SK-N-SH (cell line): Measurements from ENCODE around the gene TXNDC5. TPM values are rescaled to one million over a fixed set of nuclear protein-coding genes. Genes with fewer than 3 reads are reported as not detected.

ENCODE experiments used
- CTCF ChIA-PET: fragments of 300-600, 350-600 bp; formaldehyde crosslinking; extraction: SDS; loops from one replicate; lab custom pipeline; 2021; lab: Yijun Ruan, JAX
- POLR2A ChIA-PET: fragments of 350-600 bp; sonication (Branson Sonifier 250); formaldehyde crosslinking; extraction: SDS; loops from one replicate; lab custom pipeline; 2020; ENCODE audit warnings: antibody characterized with exemption, inconsistent platforms; lab: Yijun Ruan, JAX
- DNase-seq: peaks from one replicate; pipeline ENCODE4 v3.0.0; 2012
- H2AFZ ChIP-seq: fragments of 200-600 bp; sonication (generic); 2 replicates; pipeline ENCODE4 v1.8.1; 2016; ENCODE audit warnings: antibody characterized with exemption, mild to moderate bottlenecking, low read depth
- H3F3A ChIP-seq: fragments of 200-600 bp; sonication (generic); replicated peaks from 2 replicates; pipeline ENCODE3; 2016; ENCODE audit warnings: antibody characterized with exemption, mild to moderate bottlenecking; ENCODE audit not compliant: insufficient read depth
- H3K27ac ChIP-seq, 2 experiments: fragments of 200-500 bp in 1 of 2; fragments of 200-600 bp in 1 of 2; sonication (Bioruptor generic) in 1 of 2; sonication (generic), shearing (Covaris generic) in 1 of 2; 2 replicates each; pipeline versions ENCODE4 v1.5.1 to v1.6.1; 2014 to 2016; ENCODE audit warnings: low read depth in 2 of 2, inconsistent platforms in 1 of 2, low read length in 1 of 2, mild to moderate bottlenecking in 1 of 2, mixed read lengths in 1 of 2
- H3K27me3 ChIP-seq: fragments of 200-600 bp; sonication (generic), shearing (Covaris generic); 2 replicates; pipeline ENCODE4 v1.6.1; 2016; ENCODE audit warnings: mixed run types; ENCODE audit not compliant: insufficient read depth
- H3K36me3 ChIP-seq, 2 experiments: fragments of 200-500 bp in 1 of 2; fragments of 200-600 bp in 1 of 2; sonication (Bioruptor generic) in 1 of 2; sonication (generic) in 1 of 2; replicated peaks in 1 of 2; 2 replicates each; pipeline versions ENCODE3 to v1.5.1; 2014 to 2016; ENCODE audit warnings: low read length in 1 of 2, mild to moderate bottlenecking in 1 of 2; ENCODE audit not compliant: insufficient read depth in 2 of 2, control insufficient read depth in 1 of 2
- H3K4me1 ChIP-seq, 2 experiments: fragments of 200-500 bp in 1 of 2; fragments of 200-600 bp in 1 of 2; sonication (Bioruptor generic) in 1 of 2; sonication (generic), shearing (Covaris generic) in 1 of 2; 2 replicates each; pipeline versions ENCODE4 v1.5.1 to v1.6.1; 2014 to 2016; ENCODE audit warnings: low read depth in 1 of 2, low read length in 1 of 2, mixed run types in 1 of 2; ENCODE audit not compliant: insufficient read depth in 2 of 2, control insufficient read depth in 1 of 2
- H3K4me2 ChIP-seq: fragments of 200-600 bp; sonication (generic), shearing (Covaris generic); 2 replicates; pipeline ENCODE4 v1.6.1; 2017; ENCODE audit warnings: mixed run types
- H3K4me3 ChIP-seq, 2 experiments: fragments of 200-500 bp in 1 of 2; fragments of 200-600 bp in 1 of 2; sonication (Bioruptor generic) in 1 of 2; sonication (generic), shearing (Covaris generic) in 1 of 2; 2 replicates each; pipeline versions ENCODE4 v1.5.1 to v1.8.1; 2014 to 2016; ENCODE audit warnings: low read depth in 2 of 2, inconsistent platforms in 1 of 2, low read length in 1 of 2, mild to moderate bottlenecking in 1 of 2, mixed read lengths in 1 of 2, moderate library complexity in 1 of 2
- H3K79me2 ChIP-seq: fragments of 200-600 bp; sonication (generic); 2 replicates; pipeline ENCODE4 v1.8.1; 2017; ENCODE audit warnings: mild to moderate bottlenecking; ENCODE audit not compliant: insufficient read depth
- H3K9ac ChIP-seq: fragments of 200-600 bp; sonication (generic); 2 replicates; pipeline ENCODE4 v1.6.1; 2017; ENCODE audit warnings: mixed run types
- H3K9me2 ChIP-seq: fragments of 200-600 bp; sonication (generic); 2 replicates; pipeline ENCODE4 v1.6.1; 2017; ENCODE audit warnings: mixed run types
- H3K9me3 ChIP-seq: fragments of 200-600 bp; sonication (generic); 2 replicates; pipeline ENCODE4 v1.6.1; 2017; ENCODE audit warnings: mixed run types, mild to moderate bottlenecking, moderate library complexity
- H4K20me1 ChIP-seq: fragments of 200-600 bp; sonication (generic); 2 replicates; pipeline ENCODE4 v1.6.1; 2017; ENCODE audit warnings: mild to moderate bottlenecking, mixed run types; ENCODE audit not compliant: insufficient read depth
- ELF1 ChIP-seq: IDR thresholded peaks from 2 replicates; pipeline ENCODE4 v1.4.0; 2012
- EZH2phosphoT487 ChIP-seq: fragments of 200-600 bp; sonication (generic); IDR thresholded peaks from 2 replicates; pipeline ENCODE4 v1.6.1; 2017; ENCODE audit warnings: low read depth, mixed run types, mild to moderate bottlenecking, antibody characterized with exemption, moderate library complexity, borderline replicate concordance
- GATA2 ChIP-seq: sonication (generic); formaldehyde crosslinking; IDR thresholded peaks from 2 replicates; pipeline ENCODE4 v1.5.0; 2020; ENCODE audit warnings: mild to moderate bottlenecking, missing genetic modification reagents
- IRF3 ChIP-seq: fragments of 150-350 bp; IDR thresholded peaks from 2 replicates; pipeline ENCODE4 v1.6.1; 2016; ENCODE audit warnings: mild to moderate bottlenecking, low read depth, low read length
- MEF2A ChIP-seq: IDR thresholded peaks from 2 replicates; pipeline ENCODE4 v1.4.0; 2012; ENCODE audit warnings: low read depth, borderline replicate concordance
- MXI1 ChIP-seq: IDR thresholded peaks from 2 replicates; pipeline ENCODE4 v1.6.1; 2012; ENCODE audit warnings: mild to moderate bottlenecking, low read depth, low read length, improper control_type of control experiment
- NFIC ChIP-seq: IDR thresholded peaks from 2 replicates; pipeline ENCODE4 v1.4.0; 2012; ENCODE audit warnings: borderline replicate concordance
- NRF1 ChIP-seq: IDR thresholded peaks from 2 replicates; pipeline ENCODE4 v1.6.1; 2012; ENCODE audit warnings: low read depth, mild to moderate bottlenecking, low read length
- REST ChIP-seq: IDR thresholded peaks from 2 replicates; pipeline ENCODE4 v1.6.1; 2012; ENCODE audit warnings: mild to moderate bottlenecking, low read depth, low read length, moderate library complexity
- RFX5 ChIP-seq: IDR thresholded peaks from 2 replicates; pipeline ENCODE4 v1.6.1; 2012; ENCODE audit warnings: mild to moderate bottlenecking, improper control_type of control experiment, low read length
- RXRA ChIP-seq: IDR thresholded peaks from 2 replicates; pipeline ENCODE4 v1.4.0; 2012; ENCODE audit warnings: low read depth, mild to moderate bottlenecking, borderline replicate concordance
- SIN3A ChIP-seq: IDR thresholded peaks from 2 replicates; pipeline ENCODE4 v1.6.1; 2012; ENCODE audit warnings: low read depth, mild to moderate bottlenecking, low read length, moderate library complexity, borderline replicate concordance
- TCF12 ChIP-seq: IDR thresholded peaks from 2 replicates; pipeline ENCODE4 v1.4.0; 2012
- USF1 ChIP-seq: IDR thresholded peaks from 2 replicates; pipeline ENCODE4 v1.4.0; 2012; ENCODE audit warnings: low read depth, borderline replicate concordance
- USF2 ChIP-seq: fragments of 150-350 bp; IDR thresholded peaks from 2 replicates; pipeline ENCODE4 v1.6.1; 2017; ENCODE audit warnings: antibody characterized with exemption, low read length, low read depth, borderline replicate concordance
- WGBS: methylation state at CpG from one replicate; pipeline ENCODE4 v1.1.6; 2017; ENCODE audit warnings: low lambda C conversion rate; 5-methylcytosine and 5-hydroxymethylcytosine counted together
- polyA plus RNA-seq, 3 experiments: library from polyadenylated mRNA; depleted of rRNA; stranded (reverse); fragments of >200 nt; gene quantifications; 2 replicates each; pipeline ENCODE4 v1.2.3, GENCODE V29; 2012

TXNDC5 gene
- polyA plus RNA-seq, 1 of the 3 experiments (the other 2 are of a cell fraction): 187 TPM

GRCh38 chr6:7921046-7921445, 10.5 kb upstream of the TXNDC5 start:
- DNase-seq: no peak
- TF ChIP-seq RFX5 (no peak), NFIC (no peak), ELF1 (no peak), NRF1 (no peak), REST (no peak), SIN3A (no peak), EZH2phosphoT487 (no peak), GATA2 (CRISPR knock-in tag) (no peak)
- Histone ChIP-seq H3K4me3 (no peak overlapping the region), H2AFZ (no peak overlapping the region), H3K4me1 (no peaks in the 10 kb centered on the region), H3F3A (no peaks in the 10 kb centered on the region), H3K27ac (no peak overlapping the region), H3K9me3 (no peaks in the 10 kb centered on the region), H3K36me3 (no peaks in the 10 kb centered on the region), H3K4me2 (no peak overlapping the region), H4K20me1 (no peaks in the 10 kb centered on the region), H3K9ac (no peak overlapping the region), H3K9me2 (no peaks in the 10 kb centered on the region), H3K27me3 (no peaks in the 10 kb centered on the region; the same call in 1 of the 2 replicates), H3K79me2 (no peaks in the 10 kb centered on the region)
- WGBS: 62% methylated on average over 3 of the region's 4 CpGs
- POLR2A ChIA-PET: no interaction called here
- CTCF ChIA-PET: interaction anchor here (0.6 kb wide), 1 partner anchor 155 kb away, joined by 3 read pairs; no protein-coding TSS in a partner anchor

- H3K4me2 ChIP-seq: no peak overlapping the region
- CTCF ChIA-PET: interaction anchor here (0.6 kb wide), 1 partner anchor 154 kb away, joined by 3 read pairs; no protein-coding TSS in a partner anchor
- H3K9me2 ChIP-seq: no peaks in the 10 kb centered on the region
- H4K20me1 ChIP-seq: no peaks in the 10 kb centered on the region
- no peak overlapping the region for H3K27ac ChIP-seq
- H3K4me3 ChIP-seq: no peak overlapping the region
- no peaks in the 10 kb centered on the region for H3F3A ChIP-seq
- POLR2A ChIA-PET: no interaction called here
- H3K27me3 ChIP-seq: no peaks in the 10 kb centered on the region; the same call in 1 of the 2 replicates
- no peak overlapping the region for H2AFZ ChIP-seq
- H3K9ac ChIP-seq: no peak overlapping the region
- H3K4me1 ChIP-seq: no peaks in the 10 kb centered on the region
- TF ChIP-seq IRF3 (no peak), USF2 (no peak), MEF2A (no peak), GATA2 (CRISPR knock-in tag) (no peak), MXI1 (no peak), EZH2phosphoT487 (no peak), USF1 (no peak), RXRA (no peak), TCF12 (no peak)
- H3K9me3 ChIP-seq: no peaks in the 10 kb centered on the region
- no peaks in the 10 kb centered on the region for H3K79me2 ChIP-seq
- 35% methylated on average over 2 of the region's 2 CpGs for WGBS
- no peaks in the 10 kb centered on the region for H3K36me3 ChIP-seq
- DNase-seq: no peak
Measured at GRCh38 chr6:7920425-7920824, 9.8 kb upstream of the TXNDC5 start.
